Stomach (tissue), 9 donors: Measurements from ENCODE around the gene CAB39. TPM values are rescaled to one million over a fixed set of nuclear protein-coding genes. Genes with fewer than 3 reads are reported as not detected.
A peak's percentile ranks its signal among the peaks of the same experiment; 100 is the strongest.
"Not testable (repeated sequence)": the region's sequence is repeated elsewhere in the genome, so short reads cannot be mapped to it uniquely, and the experiment has no call there.

ENCODE experiments used
- DNase-seq, 2 donors: peaks; one replicate each; pipeline versions ENCODE4 v3.0.0 to v3.0.0-alpha.2; 2013 to 2019
- H3K27ac ChIP-seq, 5 donors: fragments of 200-600 bp in 4 of 5; sonication (generic) in 4 of 5; one replicate each; pipeline ENCODE4 v1.5.1; 2013 to 2019; ENCODE audit warnings: mild to moderate bottlenecking in 1 of 5, moderate library complexity in 1 of 5
- H3K27me3 ChIP-seq, 3 donors: fragments of 200-600 bp; sonication (generic); one replicate each; pipeline ENCODE4 v1.5.1; 2017 to 2019; ENCODE audit warnings: mixed run types in 1 of 3
- H3K36me3 ChIP-seq, 4 donors: fragments of 200-600 bp; sonication (generic); 1 replicate in 3 of 4; 2 replicates in 1 of 4; pipeline ENCODE4 v1.5.1; 2016 to 2019
- H3K4me1 ChIP-seq, 4 donors: fragments of 200-600 bp; sonication (generic); one replicate each; pipeline ENCODE4 v1.5.1; 2016 to 2019
- H3K4me3 ChIP-seq, 4 donors: fragments of 200-600 bp; sonication (generic) in 3 of 4; one replicate each; pipeline ENCODE4 v1.5.1; 2016 to 2019; ENCODE audit warnings: mild to moderate bottlenecking in 1 of 4
- H3K9me3 ChIP-seq, 4 donors: fragments of 200-600 bp; sonication (generic); one replicate each; pipeline ENCODE4 v1.5.1; 2016 to 2019
- EP300 ChIP-seq: sonication (generic); formaldehyde crosslinking; IDR thresholded peaks from one replicate; pipeline ENCODE4 v1.6.1; 2017; ENCODE audit warnings: antibody characterized with exemption
- POLR2A ChIP-seq, 4 donors: fragments of 450-650 bp; IDR thresholded peaks; one replicate each; pipeline ENCODE4 v1.6.1; 2016; ENCODE audit warnings: antibody characterized with exemption in 4 of 4, control low read depth in 2 of 4, mild to moderate bottlenecking in 1 of 4, moderate library complexity in 1 of 4
- POLR2AphosphoS5 ChIP-seq, 3 donors: sonication (generic); formaldehyde crosslinking; IDR thresholded peaks; one replicate each; pipeline ENCODE4 v1.6.1; 2016; ENCODE audit warnings: antibody characterized with exemption in 3 of 3
- WGBS, 5 donors: extraction: QIAGEN DNeasy Blood & Tissue Kit in 3 of 5; methylation state at CpG; one replicate each; pipeline versions ENCODE4 v1.1.5 to v1.1.7; 2013 to 2018; 5-methylcytosine and 5-hydroxymethylcytosine counted together
- intact Hi-C: fragments of 100-400 bp; cut with DNase I; formaldehyde crosslinking; loops from one replicate; pipeline ENCODE4 v1.15.1; 2023; ENCODE audit warnings: low total_unique reads
- polyA plus RNA-seq, 3 donors: library from polyadenylated mRNA; stranded (reverse); fragments of 200-250 nt; gene quantifications; one replicate each; pipeline ENCODE4 v1.2.3, GENCODE V29; 2013
- total RNA-seq, 5 donors: library from RNA; depleted of rRNA; stranded (reverse); fragments of >200 nt; gene quantifications; one replicate each; pipeline versions ENCODE4 v1.1.0 to v1.2.3, GENCODE V29; 2014 to 2016
- TF ChIP-seq, protein P1 (sequence below), 7 experiments: fragments of 450-650 bp in 4 of 7; fragments of 200-600 bp in 3 of 7; sonication (generic) in 3 of 7; IDR thresholded peaks; one replicate each; pipeline ENCODE4 v1.5.1; 2016 to 2019; ENCODE audit warnings: antibody characterized with exemption in 7 of 7, control low read depth in 2 of 7, mild to moderate bottlenecking in 1 of 7
- donor health status: healthy with polysubstance abuse.
- donor health status: Bipolar disorder and iron deficiency.
- donor health status: healthy.

Gene CAB39
- total and polyA plus RNA-seq, 8 donors, result 21.8 to 126 (median 84.5) TPM

DNA sequence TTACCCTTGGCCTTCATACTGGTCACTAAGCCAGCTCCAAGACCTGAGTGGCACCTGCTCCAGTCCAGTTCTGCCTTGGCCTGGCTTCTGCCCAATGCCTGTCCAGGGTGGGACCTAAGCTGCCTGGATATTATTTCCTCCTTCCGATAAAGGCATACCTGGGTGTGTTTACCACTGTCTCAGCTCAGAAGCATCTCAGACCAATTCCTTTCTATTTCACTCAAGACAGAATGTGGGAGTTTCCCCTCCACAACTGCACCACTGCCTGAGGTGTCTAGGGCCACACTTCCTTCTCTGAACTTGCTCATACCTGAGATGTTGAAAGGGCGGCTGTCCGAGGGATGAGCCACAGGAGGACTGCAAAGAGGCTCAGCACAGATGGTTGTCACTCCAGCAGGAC is 18.4 kb upstream of the CAB39 start:
- Histone ChIP-seq H3K9me3 (no peaks in the 10 kb centered on the region), H3K36me3 (no peaks in the 10 kb centered on the region), H3K4me1 (peaks cover 0 to 8% (median 0%) of the 10 kb centered on the region in 4 donors), H3K27ac (no peak overlapping the region), H3K27me3 (no peaks in the 10 kb centered on the region), H3K4me3 (no peak overlapping the region)
- intact Hi-C loops, result no loop called here
- peak in 1 of 2 donors; percentile 29 for DNase-seq
- TF ChIP-seq POLR2AphosphoS5 (IDR thresholded peaks at IDR 0.05) (no peak), POLR2A (IDR thresholded peaks at IDR 0.05) (no peak), EP300 (no peak)
- TF ChIP-seq, protein P1, sequence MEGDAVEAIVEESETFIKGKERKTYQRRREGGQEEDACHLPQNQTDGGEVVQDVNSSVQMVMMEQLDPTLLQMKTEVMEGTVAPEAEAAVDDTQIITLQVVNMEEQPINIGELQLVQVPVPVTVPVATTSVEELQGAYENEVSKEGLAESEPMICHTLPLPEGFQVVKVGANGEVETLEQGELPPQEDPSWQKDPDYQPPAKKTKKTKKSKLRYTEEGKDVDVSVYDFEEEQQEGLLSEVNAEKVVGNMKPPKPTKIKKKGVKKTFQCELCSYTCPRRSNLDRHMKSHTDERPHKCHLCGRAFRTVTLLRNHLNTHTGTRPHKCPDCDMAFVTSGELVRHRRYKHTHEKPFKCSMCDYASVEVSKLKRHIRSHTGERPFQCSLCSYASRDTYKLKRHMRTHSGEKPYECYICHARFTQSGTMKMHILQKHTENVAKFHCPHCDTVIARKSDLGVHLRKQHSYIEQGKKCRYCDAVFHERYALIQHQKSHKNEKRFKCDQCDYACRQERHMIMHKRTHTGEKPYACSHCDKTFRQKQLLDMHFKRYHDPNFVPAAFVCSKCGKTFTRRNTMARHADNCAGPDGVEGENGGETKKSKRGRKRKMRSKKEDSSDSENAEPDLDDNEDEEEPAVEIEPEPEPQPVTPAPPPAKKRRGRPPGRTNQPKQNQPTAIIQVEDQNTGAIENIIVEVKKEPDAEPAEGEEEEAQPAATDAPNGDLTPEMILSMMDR (IDR thresholded peaks at IDR 0.05), result no peak
- WGBS, 5 donors, result 70 to 78% (median 75%) methylated on average over 3 of the region's 3 CpGs

DNA sequence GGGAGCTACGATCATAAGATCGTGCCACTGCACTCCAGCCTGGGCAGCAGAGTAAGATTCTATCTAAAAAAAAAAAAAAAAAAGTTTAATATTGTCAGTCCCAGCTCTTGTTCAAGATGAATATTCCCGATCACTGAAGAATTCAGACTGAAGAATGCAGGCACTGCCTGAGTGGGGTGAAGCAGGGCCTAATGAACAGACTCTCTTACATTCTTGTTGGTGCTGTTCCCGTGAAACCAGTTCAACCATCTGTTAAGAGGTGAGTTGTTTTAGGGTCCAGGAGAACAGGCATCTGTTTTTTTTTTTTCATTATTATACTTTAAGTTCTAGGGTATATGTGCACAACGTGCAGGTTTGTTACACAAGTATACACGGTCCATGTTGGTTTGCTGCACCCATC is 17.1 kb upstream of the CAB39 start:
- Histone ChIP-seq H3K4me3 (no peak overlapping the region), H3K36me3 (no peaks in the 10 kb centered on the region), H3K9me3 (no peaks in the 10 kb centered on the region), H3K27ac (no peak overlapping the region), H3K4me1 (peaks cover 0 to 1% (median 0%) of the 10 kb centered on the region in 4 donors), H3K27me3 (no peaks in the 10 kb centered on the region)
- WGBS, 5 donors, result 90 to 94% (median 92%) methylated on average over 6 of the region's 6 CpGs
- TF ChIP-seq POLR2A (IDR thresholded peaks at IDR 0.05), result no peak
- TF ChIP-seq EP300, result no peak
- no peak for TF ChIP-seq POLR2AphosphoS5 (IDR thresholded peaks at IDR 0.05)
- TF ChIP-seq, protein P1 (IDR thresholded peaks at IDR 0.05), result no peak
- intact Hi-C loops, result no loop called here
- no peak for DNase-seq

DNA sequence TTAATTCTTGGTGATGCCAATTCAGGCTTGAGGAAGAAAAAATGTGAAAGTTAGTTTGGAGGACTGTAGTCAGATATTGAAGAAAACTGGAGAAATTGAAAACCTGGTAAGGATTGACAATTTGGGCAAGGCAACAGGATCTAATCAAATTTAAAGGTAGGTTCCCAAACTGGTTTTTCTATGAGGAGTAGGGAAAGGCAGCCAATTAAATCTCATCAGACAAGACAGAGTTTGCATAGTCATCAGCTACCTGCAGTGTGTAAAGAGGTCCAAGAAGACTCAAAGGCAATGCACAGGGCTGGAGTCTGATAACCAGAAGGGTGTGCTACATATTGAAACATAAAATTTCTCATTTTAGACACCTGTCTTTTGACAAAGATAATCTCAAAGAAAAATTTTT is 16.0 kb upstream of the CAB39 start:
- no peak overlapping the region for H3K27ac ChIP-seq
- H3K27me3 ChIP-seq, result no peaks in the 10 kb centered on the region
- H3K9me3 ChIP-seq, result no peaks in the 10 kb centered on the region
- no peak for TF ChIP-seq EP300
- TF ChIP-seq POLR2A (IDR thresholded peaks at IDR 0.05), result no peak
- TF ChIP-seq, protein P1 (IDR thresholded peaks at IDR 0.05), result no peak
- no peak for TF ChIP-seq POLR2AphosphoS5 (IDR thresholded peaks at IDR 0.05)
- no peaks in the 10 kb centered on the region for H3K36me3 ChIP-seq
- no peak overlapping the region for H3K4me3 ChIP-seq
- no peak for DNase-seq
- intact Hi-C loops, result no loop called here
- no peaks in the 10 kb centered on the region for H3K4me1 ChIP-seq

DNA sequence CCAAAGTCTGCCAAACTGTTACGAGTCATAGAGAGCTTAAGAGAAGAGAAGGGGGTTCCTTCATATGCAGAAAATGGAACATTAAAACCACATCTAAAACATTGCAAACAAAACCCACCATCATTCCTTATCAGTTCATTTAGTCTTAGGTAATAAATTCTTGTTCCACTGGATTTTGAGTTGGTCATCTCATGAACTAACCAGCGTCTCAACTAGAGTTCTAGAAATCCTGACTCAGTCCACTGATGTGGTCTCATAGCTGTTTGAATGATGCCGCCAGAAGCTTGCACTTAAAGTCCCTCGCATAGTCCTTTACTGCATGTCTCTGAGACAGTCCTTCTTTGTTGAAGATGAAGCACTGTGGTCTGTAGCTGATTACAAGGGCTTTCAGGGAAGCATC is 15.0 kb upstream of the CAB39 start:
- no peak for DNase-seq
- Histone ChIP-seq H3K4me3 (no peak overlapping the region), H3K36me3 (no peaks in the 10 kb centered on the region), H3K27ac (no peak overlapping the region), H3K27me3 (no peaks in the 10 kb centered on the region), H3K9me3 (no peaks in the 10 kb centered on the region), H3K4me1 (no peaks in the 10 kb centered on the region)
- intact Hi-C loops, result no loop called here
- 86 to 92% (median 87%) methylated on average over 4 of the region's 4 CpGs for WGBS, 5 donors
- TF ChIP-seq POLR2A (IDR thresholded peaks at IDR 0.05) (no peak), EP300 (no peak), POLR2AphosphoS5 (IDR thresholded peaks at IDR 0.05) (no peak)

DNA sequence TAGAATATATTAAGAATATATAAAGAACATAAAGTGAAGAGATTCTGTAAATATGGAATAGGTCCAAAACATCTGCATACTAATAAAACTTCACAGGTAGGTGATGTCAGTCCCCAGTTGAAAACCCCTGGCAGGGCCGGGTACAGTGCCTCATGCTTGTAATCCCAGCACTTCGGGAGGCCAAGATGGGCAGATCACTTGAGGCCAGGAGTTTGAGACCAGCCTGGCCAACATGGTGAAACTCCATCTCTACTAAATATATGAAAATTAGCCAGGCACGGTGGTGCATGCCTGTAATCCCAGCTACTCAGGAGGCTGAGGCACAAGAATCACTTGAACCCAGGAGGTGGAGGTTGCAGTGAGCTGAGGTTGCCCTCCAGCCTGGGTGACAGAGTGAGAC is 13.9 kb upstream of the CAB39 start:
- H3K36me3 ChIP-seq, H3K4me1 ChIP-seq, H3K27me3 ChIP-seq, H3K9me3 ChIP-seq, H3K27ac ChIP-seq, intact Hi-C loops, H3K4me3 ChIP-seq, DNase-seq: not testable (repeated sequence)
- WGBS, 5 donors, result 73 to 93% (median 87%) methylated on average over 3 of the region's 3 CpGs
